A549 (cell line): ENCODE measurements around the gene TBC1D1.

Experiments
- CTCF ChIP-seq: fragments of >200 bp; sonication (Bioruptor Twin); formaldehyde crosslinking; IDR thresholded peaks from 3 replicates; pipeline ENCODE4 v1.5.1; 2016
- ELK1 ChIP-seq: fragments of 150-350 bp; IDR thresholded peaks from 2 replicates; pipeline ENCODE4 v1.6.1; 2014; ENCODE audit warnings: low read depth, mild to moderate bottlenecking, low read length
- EP300 ChIP-seq, 2 experiments: fragments of >200 bp; sonication (Bioruptor Twin); formaldehyde crosslinking; IDR thresholded peaks; 2 replicates in 1 of 2; 3 replicates in 1 of 2; pipeline ENCODE4 v1.6.1; 2016 to 2017
- MAZ ChIP-seq: fragments of 150-350 bp; IDR thresholded peaks from 2 replicates; pipeline ENCODE4 v1.6.1; 2014; ENCODE audit warnings: antibody characterized with exemption, low read depth, low read length, borderline replicate concordance
- MYC ChIP-seq: IDR thresholded peaks from 2 replicates; pipeline ENCODE4 v1.6.1; 2012; ENCODE audit warnings: mild to moderate bottlenecking, inconsistent platforms, low read length, improper control_type of control experiment, borderline replicate concordance
- POLR2A ChIP-seq: IDR thresholded peaks from 2 replicates; pipeline ENCODE4 v1.6.1; 2012; ENCODE audit warnings: mild to moderate bottlenecking, low read length
- RFX5 ChIP-seq: fragments of 450-650 bp; IDR thresholded peaks from 2 replicates; pipeline ENCODE4 v1.7.1; 2014; ENCODE audit warnings: antibody characterized with exemption, mild to moderate bottlenecking, moderate library complexity
- USF2 ChIP-seq: fragments of 450-650 bp; IDR thresholded peaks from 2 replicates; pipeline ENCODE4 v1.6.1; 2014; ENCODE audit warnings: antibody characterized with exemption

- TF ChIP-seq POLR2A (no peak), USF2 (no peak), CTCF (no peak), ELK1 (no peak), MAZ (no peak), EP300 (IDR thresholded peaks at IDR 0.05) (no peak), RFX5 (no peak), MYC (no peak)
Measured at GRCh38 chr4:38138363-38138762, 247.5 kb downstream of the TBC1D1 start.
